ENCODE data around the gene E4F1. TPM values are rescaled to one million over a fixed set of nuclear protein-coding genes. Genes with fewer than 3 reads are reported as not detected.

The E4F1 gene
- total and polyA plus RNA-seq, 2 of the 13 experiments (the other 11 are each of a cell fraction or from before 2014, with no cell fraction given): 13.8 to 19.5 TPM

DNA sequence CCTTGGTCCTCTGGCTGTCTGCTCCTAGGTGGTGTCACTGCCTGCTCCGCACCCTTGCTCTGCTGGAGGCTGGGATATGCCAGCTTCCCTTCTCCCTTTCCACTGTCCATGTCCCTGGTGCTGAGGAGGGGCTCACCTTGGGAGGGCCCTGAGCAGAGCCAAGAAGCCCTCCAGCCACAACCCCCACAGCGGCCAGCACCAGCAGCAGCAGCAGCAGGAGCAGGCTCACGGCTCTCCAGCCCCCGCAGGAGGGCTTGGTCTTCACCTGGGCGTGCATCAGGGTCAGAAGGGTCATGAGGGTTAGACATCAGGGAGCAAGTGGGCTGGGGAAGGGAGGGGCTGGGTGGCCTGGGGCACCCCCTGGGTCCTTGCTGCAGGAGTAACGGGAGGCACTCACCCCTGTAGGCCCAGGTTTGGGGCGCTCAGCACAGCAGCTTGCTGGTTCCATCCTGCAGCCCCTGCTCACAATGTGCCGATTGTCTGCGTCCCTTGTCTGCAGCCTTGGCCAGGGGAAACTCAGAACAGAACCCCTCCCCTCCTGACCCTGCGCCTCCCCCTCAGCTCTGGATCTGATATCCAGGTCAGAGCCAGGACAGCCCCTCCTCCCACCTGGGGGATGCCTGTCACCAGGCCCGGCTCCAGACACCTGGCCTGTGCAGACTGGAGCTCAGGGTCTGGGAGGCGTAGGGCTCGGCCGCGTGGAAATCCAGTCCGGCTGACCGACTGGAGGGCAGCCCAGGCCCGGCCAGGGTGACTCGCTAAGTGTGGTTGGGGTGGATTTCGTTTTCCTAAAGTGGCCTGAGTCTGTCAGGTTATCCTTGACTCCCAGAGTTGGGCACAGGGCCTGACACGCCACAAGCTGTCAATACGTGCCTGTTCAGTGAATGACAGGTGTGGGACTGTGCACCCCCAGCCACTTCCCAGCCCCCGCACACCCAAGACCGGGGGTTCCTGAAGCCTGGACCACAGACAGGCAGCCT lies 12.7 kb upstream of the E4F1 start, which contains the start of gene BRICD5 (continued):
- TF ChIP-seq, protein P1, sequence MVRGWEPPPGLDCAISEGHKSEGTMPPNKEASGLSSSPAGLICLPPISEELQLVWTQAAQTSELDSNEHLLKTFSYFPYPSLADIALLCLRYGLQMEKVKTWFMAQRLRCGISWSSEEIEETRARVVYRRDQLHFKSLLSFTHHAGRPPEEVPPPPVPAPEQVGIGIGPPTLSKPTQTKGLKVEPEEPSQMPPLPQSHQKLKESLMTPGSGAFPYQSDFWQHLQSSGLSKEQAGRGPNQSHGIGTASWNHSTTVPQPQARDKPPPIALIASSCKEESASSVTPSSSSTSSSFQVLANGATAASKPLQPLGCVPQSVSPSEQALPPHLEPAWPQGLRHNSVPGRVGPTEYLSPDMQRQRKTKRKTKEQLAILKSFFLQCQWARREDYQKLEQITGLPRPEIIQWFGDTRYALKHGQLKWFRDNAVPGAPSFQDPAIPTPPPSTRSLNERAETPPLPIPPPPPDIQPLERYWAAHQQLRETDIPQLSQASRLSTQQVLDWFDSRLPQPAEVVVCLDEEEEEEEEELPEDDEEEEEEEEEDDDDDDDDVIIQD (CRISPR knock-in tag; IDR thresholded peaks at IDR 0.05; ENCODE audit: low read depth): no peak
- TF ChIP-seq, protein P2, sequence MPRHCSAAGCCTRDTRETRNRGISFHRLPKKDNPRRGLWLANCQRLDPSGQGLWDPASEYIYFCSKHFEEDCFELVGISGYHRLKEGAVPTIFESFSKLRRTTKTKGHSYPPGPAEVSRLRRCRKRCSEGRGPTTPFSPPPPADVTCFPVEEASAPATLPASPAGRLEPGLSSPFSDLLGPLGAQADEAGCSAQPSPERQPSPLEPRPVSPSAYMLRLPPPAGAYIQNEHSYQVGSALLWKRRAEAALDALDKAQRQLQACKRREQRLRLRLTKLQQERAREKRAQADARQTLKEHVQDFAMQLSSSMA (CRISPR knock-in tag; IDR thresholded peaks at IDR 0.05): 0 out of 2 replicates have a peak, but pooled peaks have one; percentile 38
- TF ChIP-seq CREM (IDR thresholded peaks at IDR 0.05) (no peak), CREM (CRISPR knock-in tag; IDR thresholded peaks at IDR 0.05) (no peak), ZFP36 (IDR thresholded peaks at IDR 0.05; ENCODE audit: borderline replicate concordance, low read depth, low read length, partially characterized antibody) (no peak), MAZ (IDR thresholded peaks at IDR 0.05; ENCODE audit: borderline replicate concordance, low read depth, low read length) (no peak), MAZ (CRISPR knock-in tag; IDR thresholded peaks at IDR 0.05; ENCODE audit: low read depth) (0 out of 2 replicates have a peak, but pooled peaks have one; percentile 10), ZNF121 (CRISPR knock-in tag; IDR thresholded peaks at IDR 0.05) (0 out of 2 replicates have a peak, but pooled peaks have one; percentile 36), ZNF768 (CRISPR knock-in tag; IDR thresholded peaks at IDR 0.05) (no peak), RARA (CRISPR knock-in tag; IDR thresholded peaks at IDR 0.05) (peak; percentile 39), ZNF335 (CRISPR knock-in tag; IDR thresholded peaks at IDR 0.05) (no peak), ZFP37 (CRISPR knock-in tag; IDR thresholded peaks at IDR 0.05; ENCODE audit: borderline replicate concordance) (no peak), ZNF839 (CRISPR knock-in tag; IDR thresholded peaks at IDR 0.05; ENCODE audit: borderline replicate concordance) (no peak), MTF1 (CRISPR knock-in tag; IDR thresholded peaks at IDR 0.05) (no peak)
- TF ChIP-seq, protein P3, sequence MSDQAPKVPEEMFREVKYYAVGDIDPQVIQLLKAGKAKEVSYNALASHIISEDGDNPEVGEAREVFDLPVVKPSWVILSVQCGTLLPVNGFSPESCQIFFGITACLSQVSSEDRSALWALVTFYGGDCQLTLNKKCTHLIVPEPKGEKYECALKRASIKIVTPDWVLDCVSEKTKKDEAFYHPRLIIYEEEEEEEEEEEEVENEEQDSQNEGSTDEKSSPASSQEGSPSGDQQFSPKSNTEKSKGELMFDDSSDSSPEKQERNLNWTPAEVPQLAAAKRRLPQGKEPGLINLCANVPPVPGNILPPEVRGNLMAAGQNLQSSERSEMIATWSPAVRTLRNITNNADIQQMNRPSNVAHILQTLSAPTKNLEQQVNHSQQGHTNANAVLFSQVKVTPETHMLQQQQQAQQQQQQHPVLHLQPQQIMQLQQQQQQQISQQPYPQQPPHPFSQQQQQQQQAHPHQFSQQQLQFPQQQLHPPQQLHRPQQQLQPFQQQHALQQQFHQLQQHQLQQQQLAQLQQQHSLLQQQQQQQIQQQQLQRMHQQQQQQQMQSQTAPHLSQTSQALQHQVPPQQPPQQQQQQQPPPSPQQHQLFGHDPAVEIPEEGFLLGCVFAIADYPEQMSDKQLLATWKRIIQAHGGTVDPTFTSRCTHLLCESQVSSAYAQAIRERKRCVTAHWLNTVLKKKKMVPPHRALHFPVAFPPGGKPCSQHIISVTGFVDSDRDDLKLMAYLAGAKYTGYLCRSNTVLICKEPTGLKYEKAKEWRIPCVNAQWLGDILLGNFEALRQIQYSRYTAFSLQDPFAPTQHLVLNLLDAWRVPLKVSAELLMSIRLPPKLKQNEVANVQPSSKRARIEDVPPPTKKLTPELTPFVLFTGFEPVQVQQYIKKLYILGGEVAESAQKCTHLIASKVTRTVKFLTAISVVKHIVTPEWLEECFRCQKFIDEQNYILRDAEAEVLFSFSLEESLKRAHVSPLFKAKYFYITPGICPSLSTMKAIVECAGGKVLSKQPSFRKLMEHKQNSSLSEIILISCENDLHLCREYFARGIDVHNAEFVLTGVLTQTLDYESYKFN (CRISPR knock-in tag; conservative IDR thresholded peaks at IDR 0.05): peak; percentile 42; the same call in 1 of the 2 replicates
- TF ChIP-seq, protein P4, sequence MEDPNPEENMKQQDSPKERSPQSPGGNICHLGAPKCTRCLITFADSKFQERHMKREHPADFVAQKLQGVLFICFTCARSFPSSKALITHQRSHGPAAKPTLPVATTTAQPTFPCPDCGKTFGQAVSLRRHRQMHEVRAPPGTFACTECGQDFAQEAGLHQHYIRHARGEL (CRISPR knock-in tag; IDR thresholded peaks at IDR 0.05): 0 out of 2 replicates have a peak, but pooled peaks have one; percentile 33
- TF ChIP-seq, protein P5, sequence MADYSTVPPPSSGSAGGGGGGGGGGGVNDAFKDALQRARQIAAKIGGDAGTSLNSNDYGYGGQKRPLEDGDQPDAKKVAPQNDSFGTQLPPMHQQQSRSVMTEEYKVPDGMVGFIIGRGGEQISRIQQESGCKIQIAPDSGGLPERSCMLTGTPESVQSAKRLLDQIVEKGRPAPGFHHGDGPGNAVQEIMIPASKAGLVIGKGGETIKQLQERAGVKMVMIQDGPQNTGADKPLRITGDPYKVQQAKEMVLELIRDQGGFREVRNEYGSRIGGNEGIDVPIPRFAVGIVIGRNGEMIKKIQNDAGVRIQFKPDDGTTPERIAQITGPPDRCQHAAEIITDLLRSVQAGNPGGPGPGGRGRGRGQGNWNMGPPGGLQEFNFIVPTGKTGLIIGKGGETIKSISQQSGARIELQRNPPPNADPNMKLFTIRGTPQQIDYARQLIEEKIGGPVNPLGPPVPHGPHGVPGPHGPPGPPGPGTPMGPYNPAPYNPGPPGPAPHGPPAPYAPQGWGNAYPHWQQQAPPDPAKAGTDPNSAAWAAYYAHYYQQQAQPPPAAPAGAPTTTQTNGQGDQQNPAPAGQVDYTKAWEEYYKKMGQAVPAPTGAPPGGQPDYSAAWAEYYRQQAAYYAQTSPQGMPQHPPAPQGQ (CRISPR knock-in tag; IDR thresholded peaks at IDR 0.05; ENCODE audit: borderline replicate concordance): no peak
